CMK (cell line): ENCODE data around the gene RNF44.

Experiments used
- DNase-seq: peaks from one replicate; pipeline ENCODE4 v3.0.0-alpha.2; 2010; ENCODE audit warnings: low read depth

RNF44 gene

DNA sequence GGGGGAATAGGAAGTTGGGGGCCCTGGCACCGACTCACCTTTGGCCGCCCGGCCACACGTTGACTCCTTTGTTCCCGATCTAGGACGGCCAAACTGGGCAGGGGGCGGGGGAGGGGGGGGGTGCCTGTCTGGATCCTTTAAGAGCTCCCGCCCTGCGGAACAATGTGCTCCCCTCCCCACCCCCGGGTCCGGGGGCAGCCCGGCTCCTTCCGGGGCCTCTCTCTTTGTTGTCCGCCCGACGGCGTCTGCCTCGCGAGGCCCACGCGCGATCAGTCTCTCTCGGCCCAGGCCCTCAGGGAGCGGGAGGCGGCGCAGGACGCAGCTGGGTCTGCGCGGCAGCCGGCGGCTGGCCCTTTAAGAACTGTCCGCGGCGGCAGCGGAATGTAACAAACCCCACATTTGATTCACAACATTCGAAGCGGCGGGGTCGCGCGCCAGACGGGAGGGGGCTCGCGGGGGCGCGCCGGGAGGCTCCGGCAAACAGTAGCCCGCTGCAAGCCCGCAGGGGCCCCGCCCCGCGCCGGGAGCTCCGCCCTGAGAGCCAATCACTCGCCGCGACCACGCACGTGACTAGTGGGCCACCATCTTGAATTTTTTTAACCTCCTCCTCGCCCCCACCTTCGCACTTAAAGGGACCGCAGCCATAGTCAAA, at the start of gene RNF44:
TSS of gene RNF44 (minus strand) at position 501 of the 652 bp plus-strand sequence. CDS start 4,930 bp downstream, outside the sequence.
- DNase-seq, result peak; percentile 83

DNA sequence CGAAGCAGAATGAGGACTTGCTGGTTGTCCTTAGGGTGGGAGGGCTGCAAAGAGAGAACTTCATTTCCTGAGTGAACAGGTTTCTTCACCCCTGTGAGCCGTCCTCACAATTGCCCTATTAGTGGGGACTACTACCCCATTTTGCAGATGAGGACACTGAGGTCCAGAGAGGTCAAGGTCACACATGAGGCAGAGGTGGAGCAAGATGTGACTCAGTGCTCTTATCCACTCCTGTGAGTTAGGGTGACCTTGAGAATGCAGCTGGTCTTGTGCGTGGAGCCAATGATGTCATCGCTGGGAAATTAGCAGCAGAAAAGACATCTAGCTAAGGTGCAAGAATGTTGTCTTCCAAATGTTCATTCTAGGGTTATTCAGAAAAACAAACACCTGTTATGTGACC, 45.9 kb upstream of the RNF44 start:
- DNase-seq, result no peak

DNA sequence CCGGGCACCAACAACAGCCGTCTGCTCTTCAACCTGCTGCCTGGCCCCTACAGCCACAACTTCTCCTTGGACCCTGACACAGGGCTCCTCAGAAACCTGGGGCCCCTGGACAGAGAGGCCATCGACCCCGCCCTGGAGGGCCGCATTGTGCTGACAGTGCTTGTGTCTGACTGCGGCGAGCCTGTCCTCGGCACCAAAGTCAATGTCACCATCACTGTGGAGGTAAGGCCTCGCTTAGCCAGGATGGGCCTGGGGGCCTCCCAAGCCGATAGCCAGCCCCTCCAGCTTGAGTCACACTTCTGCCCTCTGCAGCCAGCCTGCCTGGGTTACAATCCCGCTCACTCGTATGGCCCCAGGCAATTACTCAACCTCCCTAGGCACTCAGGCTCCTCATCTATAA, 44.2 kb upstream of the RNF44 start:
- DNase-seq, result no peak

DNA sequence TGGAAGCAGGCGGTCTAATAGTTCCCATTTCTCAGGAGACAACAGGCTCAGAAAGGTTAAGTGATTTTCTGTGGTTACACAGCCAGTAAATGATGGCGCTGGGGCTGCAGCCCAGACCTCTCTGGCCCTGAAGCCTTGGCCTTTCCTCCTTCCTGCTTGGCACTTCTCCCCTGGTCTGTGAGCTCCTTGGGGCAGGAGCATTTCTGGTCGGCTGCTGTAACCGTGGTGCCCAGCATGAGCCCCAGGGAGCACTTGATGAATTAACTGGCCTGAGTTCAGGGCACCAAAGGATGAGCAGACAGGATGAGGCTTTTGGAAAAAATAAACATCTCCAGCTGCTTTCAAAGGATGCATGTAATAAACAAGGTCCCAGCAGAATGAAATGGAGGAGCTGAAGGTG, 42.1 kb upstream of the RNF44 start:
- no peak for DNase-seq

DNA sequence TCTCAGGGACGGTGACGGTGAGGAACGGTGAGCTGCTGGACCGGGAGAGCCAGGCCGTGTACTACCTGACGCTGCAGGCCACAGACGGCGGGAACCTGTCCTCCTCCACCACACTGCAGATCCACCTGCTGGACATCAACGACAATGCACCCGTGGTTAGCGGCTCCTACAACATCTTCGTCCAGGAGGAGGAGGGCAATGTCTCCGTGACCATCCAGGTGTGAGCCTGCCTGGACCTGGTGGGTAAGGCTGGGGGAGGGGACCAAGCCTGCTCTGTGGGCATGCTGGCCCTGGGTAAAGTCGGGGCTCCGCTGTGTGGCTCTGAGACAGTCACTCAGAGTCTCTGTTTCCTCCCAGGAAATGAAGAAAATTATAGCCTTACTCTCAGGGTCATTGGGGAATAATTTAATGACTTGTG, 41.2 kb upstream of the RNF44 start:
- DNase-seq, result no peak

DNA sequence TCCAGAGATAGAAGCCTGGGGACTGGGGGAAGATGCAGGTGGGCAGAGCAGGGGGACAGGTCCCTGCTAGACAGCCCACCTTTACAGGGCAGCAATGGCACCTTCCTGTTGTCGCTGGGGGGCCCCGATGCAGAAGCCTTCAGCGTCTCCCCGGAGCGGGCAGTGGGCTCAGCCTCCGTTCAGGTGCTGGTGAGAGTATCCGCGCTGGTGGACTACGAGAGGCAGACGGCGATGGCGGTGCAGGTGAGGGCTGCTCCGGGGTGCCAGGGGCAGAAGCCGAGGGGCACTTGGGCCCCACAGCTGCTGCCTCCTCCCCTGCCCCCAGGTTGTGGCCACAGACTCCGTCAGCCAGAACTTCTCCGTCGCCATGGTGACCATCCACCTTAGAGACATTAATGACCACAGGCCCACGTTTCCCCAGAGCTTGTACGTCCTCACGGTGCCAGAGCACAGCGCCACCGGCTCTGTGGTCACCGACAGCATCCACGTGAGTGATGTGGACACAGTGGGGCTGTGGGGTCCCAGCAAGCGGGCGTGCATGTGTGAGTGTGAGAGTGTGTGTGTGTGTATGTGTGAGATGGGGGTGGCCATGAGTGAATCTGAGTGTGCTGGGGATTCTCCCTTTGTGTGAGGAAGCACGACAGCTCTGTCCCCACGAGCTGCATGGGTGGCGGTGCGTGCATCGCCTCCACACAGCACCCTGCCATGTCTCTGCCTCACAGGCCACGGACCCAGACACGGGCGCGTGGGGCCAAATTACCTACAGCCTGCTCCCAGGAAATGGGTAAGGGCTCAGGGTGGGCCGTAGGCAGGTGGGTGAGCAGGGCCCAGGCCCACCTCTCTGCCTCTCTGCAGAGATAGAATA, 40.3 kb upstream of the RNF44 start:
- DNase-seq, result no peak

DNA sequence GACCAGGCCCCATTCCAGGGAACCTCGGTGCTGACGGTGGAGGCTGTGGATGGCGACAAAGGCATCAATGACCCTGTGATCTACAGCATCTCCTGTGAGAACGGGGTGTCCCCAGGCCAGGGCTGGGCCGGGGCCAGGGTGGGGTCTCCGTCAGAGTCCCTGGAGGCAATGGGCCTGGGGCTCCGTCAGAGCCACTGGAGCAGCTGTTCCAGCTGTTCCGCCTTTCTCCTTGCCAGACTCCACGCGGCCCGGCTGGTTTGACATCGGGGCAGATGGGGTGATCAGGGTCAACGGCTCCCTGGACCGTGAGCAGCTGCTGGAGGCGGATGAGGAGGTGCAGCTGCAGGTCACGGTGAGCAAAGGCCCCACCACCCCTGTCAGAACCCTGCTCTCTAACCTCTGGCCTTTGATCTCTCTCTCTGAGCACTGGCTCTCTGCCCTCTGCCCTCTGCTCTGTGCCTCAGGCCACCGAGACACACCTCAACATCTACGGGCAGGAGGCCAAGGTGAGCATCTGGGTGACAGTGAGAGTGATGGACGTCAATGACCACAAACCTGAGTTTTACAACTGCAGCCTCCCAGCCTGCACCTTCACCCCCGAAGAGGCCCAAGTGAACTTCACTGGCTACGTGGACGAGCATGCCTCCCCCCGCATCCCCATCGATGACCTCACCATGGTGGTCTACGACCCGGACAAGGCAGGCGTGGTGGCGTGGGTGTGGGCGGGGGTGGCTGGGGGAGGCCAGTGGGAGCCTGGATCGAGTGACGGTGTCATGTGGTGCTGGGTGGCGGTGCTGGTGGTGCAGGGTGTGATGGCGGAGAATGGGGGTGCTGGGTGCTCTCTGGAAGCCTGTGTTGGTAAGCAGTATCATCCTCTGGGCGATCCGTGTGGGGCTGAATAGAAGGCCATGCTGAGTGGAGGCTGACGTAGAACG, 38.6 kb upstream of the RNF44 start:
- DNase-seq, result no peak

DNA sequence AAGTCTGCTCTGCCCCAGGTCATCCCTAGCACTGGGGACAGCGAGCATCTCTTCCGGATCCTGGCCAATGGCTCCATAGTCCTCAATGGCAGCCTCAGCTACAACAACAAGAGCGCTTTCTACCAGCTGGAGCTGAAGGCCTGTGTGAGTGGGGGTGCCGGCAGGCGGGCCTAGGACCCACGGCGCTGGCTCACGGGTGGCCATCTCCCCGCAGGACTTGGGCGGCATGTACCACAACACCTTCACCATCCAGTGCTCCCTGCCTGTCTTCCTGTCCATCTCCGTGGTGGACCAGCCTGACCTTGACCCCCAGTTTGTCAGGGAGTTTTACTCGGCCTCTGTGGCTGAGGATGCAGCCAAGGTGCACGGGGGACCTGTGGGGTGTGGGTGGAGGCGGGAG, 37.9 kb upstream of the RNF44 start:
- no peak for DNase-seq

DNA sequence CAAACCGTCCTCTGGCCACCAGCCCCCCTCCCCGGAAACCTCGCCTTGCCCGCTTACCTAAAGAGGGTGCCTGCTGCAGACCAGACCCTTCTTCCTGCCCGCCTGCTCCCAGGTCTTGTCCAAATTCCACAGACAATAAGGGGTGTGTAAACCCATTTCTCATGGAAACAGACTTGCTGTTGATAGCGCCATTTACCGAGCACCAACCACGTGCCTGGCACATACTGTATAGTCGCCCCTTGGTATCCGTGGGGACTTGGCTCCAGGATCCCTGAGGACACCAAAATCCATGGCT, 37.0 kb upstream of the RNF44 start:
- no peak for DNase-seq

DNA sequence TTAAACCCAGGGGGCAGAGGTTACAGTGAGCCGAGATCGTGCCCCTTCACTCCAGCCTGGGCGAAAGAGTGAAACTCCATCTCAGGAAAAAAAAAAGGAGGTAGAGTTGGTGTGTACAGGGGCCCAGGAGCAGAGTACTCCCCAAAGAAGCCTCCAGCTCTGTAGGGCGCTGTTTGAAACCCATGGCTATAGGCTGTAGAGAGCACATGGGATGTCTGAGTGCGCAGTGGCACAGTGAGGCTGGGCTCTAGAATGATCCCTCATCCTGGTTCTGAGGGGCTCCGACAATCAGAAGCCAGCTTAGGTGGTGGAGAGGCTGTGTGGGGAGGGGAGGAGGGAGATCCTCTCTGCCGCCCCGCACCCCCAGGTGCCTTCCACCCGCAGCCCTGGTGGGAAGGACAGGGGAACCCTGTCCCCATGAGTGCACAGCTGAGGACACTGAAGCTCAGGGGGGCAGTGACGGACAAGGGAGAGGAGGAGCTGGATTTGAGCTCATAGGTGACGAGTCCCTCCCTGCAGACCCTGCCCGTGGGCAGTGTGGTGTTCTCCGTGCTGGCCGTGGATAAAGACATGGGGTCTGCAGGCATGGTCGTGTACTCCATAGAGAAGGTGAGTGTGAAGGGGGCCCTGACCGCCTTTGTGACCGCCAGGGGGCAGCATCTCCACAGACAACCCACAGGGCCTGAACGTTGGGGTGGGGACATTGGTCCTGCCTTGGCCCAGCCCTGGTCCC, 36.5 kb upstream of the RNF44 start:
- DNase-seq, result peak; percentile 17

DNA sequence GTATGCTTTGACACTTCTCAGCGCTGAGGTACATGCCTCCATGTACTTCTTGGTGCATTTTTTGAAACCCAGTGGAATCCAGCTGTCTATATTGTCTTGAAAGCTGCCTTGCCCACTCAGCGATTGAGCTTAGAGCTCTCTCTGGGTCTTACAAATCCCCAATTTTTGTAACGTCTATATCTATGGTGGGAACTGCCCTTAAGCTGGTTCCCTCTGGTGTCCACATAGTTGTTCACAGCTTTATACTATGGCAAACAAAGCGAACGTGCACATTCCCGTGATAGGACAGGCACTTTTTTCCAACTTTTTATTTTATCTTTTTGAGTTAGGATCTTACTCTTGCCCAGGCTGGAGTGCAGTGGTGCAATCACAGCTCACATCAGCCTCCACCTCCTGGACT, 32.8 kb upstream of the RNF44 start:
- DNase-seq, result no peak

DNA sequence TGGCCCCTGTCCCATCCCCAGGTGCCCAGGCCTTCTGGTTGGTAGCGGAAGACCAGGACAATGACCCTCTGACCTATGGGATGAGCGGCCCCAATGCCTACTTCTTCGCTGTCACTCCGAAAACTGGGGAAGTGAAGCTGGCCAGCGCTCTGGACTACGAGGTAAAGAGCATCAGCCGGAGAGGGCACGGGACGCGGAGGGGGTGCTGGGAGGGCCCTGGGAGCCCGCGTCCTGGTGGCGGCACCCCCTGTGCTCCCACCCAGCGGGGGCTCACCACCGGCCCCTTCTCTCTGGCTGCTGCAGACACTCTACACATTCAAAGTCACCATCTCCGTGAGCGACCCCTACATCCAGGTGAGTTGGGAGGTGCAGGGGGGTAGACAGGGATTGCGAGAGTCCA, 31.5 kb upstream of the RNF44 start:
- no peak for DNase-seq

DNA sequence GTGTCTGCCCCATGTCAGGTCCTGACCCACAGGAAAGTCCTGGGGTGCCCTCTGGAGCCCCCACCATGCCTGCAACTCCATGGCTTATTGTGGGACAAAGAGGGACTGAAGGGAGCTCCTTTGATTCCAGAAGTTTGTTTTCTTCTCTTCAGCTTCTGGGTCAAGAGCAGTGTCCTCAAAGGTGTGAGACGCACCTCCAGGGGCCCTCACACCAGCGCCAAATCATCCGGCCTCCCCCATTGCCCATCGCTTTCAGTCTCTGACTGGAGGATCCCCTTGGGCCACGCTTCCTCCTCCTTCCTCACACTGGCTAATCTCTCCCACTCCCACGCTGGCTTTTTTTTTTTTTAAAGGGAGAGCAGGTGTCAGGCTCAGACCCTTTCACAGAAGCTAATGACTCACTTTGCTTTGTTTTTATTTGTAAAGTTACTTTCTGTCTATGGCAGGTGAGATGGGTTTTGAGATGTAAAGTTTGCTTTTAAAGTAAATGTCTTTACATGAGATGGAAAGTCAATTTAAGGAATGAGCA, 28.6 kb upstream of the RNF44 start:
- DNase-seq, result no peak

DNA sequence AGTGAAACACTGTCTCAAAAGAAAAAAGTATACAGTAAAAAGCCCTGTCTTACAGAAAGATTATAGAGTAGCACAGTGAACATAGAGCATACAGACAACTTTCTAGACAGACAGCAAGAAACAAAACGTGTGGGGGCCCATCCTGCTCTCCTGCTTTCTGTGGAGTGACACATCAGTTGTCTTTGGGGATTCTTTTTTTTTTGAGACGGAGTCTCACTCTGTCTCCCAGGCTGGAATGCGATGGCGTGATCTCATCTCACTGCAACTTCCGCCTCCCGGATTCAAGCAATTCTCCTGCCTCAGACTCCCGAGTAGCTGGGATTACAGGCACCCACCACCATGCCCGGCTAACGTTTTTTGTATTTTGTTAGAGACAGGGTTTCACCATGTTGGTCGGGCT, 26.8 kb upstream of the RNF44 start:
- no peak for DNase-seq

DNA sequence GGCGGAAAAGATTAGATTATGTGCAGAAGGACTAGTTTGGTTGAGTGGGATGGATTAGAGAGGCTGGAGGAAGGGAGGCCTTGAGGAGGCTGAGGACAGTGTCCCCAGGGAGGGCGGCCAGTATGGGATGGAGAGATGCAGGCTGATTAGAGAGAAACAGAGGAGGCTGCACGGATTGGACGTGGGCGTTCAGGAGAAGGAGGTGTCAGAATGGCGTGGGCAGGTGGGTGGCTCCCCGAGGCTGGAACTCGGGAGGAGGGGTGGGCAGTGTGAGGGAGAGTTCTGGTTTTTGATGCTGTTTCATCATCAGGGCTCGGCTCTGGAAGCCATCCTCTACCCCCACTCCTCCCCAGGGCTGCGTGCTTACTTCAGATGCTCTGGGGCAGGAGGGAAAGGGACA, 25.0 kb upstream of the RNF44 start:
- DNase-seq, result no peak

DNA sequence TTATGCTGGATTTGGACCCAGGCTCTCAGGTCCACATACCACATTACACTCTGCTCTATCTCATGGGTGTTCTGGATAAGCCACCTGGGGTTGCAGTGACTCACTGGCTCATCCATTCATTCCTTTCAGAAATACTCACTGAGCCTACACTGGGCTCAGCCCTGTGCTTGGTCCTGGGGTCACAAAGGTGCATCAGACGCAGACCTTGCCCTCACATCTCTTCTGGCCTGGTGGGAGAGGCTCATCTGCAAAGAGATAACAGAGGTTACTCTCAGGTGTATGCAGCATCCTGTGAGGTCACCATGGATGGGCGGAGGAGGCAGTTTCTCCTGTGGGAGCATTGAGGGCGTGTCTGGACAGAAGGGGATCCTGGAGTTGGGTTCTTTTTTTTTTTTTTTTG, 24.1 kb upstream of the RNF44 start:
- no peak for DNase-seq

DNA sequence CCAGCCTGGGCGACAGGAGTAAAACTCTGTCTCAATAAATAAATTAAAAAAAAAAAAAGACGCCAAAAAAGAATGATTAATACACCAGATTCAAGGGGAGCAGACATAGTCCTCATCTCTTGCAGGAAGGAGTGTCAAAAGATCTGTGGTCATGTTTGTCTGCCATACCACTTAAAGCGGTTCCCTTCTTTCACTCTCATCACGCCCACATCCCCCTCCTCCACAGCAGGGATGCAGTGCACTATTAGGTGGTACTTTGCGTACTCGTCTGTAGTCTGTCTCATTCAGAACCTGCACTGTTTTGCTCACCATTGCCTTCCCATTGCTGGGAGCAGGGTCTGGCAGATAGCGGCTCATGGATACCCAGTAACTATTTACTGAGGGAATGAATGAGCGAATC, 23.2 kb upstream of the RNF44 start:
- no peak for DNase-seq

DNA sequence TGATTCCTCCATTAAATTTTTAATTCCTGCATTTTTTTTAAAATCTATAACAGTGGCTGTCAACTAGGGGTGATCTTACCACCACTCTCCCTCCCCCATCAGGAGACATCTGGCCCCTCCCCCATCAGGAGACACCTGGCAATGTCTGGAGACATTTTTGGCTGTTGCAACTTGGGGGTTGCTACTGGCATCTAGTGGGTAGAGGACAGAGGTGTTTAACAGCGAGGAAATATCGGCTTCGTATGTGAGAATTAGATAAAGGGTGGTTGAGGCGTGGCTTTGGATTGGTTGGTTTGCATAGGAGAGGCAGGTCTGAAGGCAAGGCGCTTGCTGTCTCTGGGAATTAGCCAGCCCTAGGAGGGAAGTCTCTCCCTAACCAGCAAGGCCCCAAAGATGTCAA, 22.5 kb upstream of the RNF44 start:
- no peak for DNase-seq

DNA sequence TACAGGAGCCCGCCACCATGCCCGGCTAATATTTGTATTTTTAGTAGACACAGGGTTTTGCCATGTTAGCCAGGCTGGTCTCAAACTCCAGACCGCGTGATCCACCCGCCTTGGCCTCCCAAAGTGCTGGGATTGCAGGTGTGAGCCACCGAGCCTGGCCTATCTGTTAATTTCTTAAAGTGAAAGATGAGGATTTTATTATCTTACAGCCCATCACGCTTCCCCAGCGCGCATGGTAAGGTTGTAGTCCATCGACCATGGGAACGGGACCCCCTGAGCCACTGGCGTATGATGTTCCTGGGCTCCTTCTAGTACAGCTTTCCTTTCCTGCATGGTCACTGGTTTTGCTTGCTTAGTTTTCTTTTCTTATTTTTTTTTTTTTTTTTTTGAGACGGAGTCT, 20.6 kb upstream of the RNF44 start:
- no peak for DNase-seq

DNA sequence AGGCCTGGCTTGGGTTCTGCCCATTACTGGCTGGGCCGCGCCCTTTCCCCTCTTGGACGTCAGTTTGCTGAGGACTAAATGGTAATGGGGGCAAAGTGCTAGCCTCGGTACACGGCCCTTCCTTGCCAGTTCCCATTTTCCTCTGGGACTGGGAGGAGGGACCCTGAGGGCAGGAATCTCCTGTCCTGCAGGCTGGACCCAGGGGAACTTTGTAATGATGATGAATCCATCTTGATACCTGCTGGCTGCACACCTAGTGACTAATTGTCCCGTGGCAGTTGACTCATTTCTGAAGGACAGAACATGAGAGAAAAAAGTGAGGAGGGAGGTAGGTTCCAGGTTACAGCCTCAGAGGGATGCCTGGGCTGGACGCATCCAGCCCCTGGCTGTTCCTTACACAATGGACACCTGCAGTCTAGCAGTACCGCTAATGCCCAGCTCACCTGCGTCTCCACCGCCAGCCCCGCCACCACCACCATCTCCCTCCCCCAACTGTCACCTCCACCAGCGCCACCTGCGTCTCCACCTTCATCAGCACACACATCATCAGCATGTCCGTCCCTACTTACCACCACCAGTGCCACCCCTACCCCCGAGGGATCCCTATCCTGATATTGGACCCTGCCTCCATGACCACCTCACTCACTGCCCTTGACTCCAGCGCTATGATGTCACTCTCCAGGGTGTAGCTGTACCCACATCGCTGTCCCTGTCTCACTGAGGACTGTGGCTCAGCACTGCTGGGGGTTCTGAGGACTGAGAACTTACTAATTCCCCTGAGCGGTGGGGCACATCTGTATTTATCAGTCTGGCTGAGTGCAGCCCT, 16.3 kb upstream of the RNF44 start:
- no peak for DNase-seq

DNA sequence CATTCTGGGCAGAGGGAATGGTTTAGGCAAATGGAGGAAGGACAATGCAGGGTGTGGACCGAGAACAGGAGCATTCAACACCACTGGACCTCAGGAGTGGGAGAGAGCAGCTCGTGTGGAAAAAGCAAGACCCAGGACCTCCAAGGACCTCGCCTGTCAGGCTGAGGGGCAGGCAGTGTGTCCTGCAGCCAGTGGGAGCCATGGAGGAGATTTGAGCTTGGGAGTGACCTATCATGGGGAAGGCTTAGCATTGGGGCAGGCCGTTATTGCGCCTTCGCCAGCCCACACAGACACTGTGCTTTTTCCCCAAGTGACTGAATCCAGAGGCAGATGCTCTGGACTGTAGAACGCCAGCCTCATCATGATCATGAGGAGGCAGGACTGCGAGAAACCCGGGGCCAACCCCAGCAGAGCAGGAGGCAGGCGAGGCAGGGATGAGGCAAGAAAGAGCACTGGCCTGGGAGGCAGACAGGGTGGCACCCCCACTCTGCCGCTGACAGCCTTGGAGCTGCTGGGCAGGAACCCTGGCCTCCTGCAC, 15.2 kb upstream of the RNF44 start:
- DNase-seq, result no peak
